GM21717 (cell line): ENCODE measurements around the gene PPY.
"Not testable (repeated sequence)": the region's sequence is repeated elsewhere in the genome, so short reads cannot be mapped to it uniquely, and the experiment has no call there.

ENCODE experiments used
- ATAC-seq: cut with Tn5 transposase; IDR thresholded peaks from one replicate; pipeline ENCODE4 v1.9.1; 2021; ENCODE audit warnings: mild to moderate bottlenecking, moderate library complexity; ENCODE audit not compliant: unreplicated experiment

PPY gene

GRCh38 chr17:43906951-43907424, 35.3 kb downstream of the PPY start:
- no peak for ATAC-seq

- no peak for ATAC-seq
These were observed 36.1 kb downstream of the PPY start for GRCh38 chr17:43905985-43906852.

DNA sequence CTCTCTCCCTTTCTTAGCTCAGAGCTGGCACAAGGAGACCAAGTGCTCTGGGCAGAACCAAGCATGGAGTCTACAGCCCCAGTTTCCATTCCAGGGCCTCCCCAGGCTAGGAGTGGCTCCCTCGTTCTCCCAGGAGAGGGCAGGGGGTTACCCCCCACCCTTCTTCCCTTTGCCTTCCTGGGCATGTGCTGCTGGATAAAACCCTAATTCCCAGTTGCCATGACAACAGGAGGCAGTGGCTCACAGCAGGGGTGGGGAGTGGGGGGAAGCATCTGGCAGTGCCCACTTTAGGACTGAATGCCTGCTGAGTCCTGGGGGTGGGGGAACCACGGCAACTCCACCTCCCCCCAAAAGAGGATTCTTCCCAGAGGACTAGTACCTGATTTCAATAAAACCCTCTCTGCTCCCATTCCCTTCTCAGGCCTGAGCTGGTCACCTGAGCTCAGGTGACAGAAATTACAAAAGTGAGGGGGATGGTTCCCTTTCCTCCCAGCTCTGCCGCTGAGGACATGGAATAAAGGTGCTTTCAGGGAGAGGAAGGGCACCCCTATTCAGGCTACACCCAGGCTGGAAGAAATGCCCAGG, 36.8 kb downstream of the PPY start:
- no peak for ATAC-seq

- no peak for ATAC-seq
These were observed 40.3 kb downstream of the PPY start for GRCh38 chr17:43901861-43902589.

- no peak for ATAC-seq
These were observed 41.2 kb downstream of the PPY start for GRCh38 chr17:43900858-43901754.

GRCh38 chr17:43900183-43900857, 42.0 kb downstream of the PPY start:
- ATAC-seq, result no peak

- ATAC-seq, result no peak
These were observed 43.8 kb downstream of the PPY start for GRCh38 chr17:43898446-43898845.

DNA sequence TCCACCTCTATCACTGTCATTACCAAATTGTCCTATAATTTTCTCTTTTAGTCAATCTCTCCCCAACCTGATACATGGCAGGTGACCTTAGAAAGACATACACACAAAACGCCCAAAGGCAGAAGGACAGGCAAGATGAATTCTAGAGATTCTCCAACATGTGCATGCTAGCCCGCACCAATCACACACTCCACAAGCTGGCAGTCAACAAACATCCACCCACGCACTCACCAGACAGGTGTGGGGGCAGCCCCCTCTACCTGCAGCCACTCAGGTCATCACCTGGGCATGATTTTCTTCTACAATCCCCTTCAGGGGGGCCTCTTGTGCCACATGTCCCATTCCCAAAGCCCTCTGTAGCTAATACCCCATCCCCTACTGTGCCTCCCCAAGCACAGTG, 44.4 kb downstream of the PPY start:
- no peak for ATAC-seq

GRCh38 chr17:43894494-43894893, 47.8 kb downstream of the PPY start:
- ATAC-seq, result not testable (repeated sequence)

GRCh38 chr17:43892647-43892952, 49.7 kb downstream of the PPY start:
- no peak for ATAC-seq

DNA sequence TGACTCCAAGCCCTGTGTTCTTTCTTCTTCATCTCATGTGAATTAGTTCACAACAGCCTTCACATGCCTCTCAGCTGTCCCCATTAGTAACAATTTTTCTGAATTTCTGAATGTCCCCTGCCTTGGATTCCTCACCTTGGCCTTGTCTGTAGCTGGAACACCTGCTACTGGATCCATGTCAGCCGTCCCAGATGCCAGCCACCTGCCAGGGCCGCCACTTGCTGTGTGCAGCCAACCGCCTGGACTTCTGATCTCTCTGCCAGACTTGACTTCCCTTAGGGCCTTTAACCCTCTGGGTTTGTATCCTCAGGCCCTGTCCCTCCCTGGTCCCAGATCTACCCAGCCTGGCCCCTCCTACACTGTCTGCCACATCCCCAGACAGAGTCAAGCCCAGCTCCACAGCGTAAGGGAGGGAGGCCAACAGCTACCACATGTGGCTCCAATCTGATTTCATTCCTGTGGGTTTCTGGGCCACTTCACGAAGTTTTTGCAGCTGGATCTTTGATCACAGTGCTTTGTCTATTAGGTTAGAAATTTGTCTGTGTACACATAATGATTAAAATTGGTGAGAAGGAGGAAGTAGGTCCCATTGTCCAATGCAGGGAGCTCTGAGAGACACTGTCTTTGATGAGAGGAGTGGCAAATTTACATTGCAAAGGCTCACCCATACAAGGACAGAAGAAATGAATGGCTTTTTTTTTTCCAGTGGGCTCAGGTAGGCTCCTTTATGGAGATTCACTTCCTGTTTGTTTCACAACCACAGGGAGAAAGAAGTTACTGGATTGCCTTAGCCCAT, 50.2 kb downstream of the PPY start:
- no peak for ATAC-seq
